GM06990 (cell line): ENCODE measurements around the gene EPB41L4A.

Experiments used
- DNase-seq: peaks from one replicate; pipeline ENCODE4 v3.0.0-alpha.2; 2011; ENCODE audit not compliant: insufficient read length; ENCODE audit errors: extremely low read depth
- H3K27me3 ChIP-seq: replicated peaks from 2 replicates; pipeline ENCODE4 v1.6.0; 2011; ENCODE audit warnings: low read length; ENCODE audit not compliant: control insufficient read depth, insufficient read depth
- H3K36me3 ChIP-seq: 2 replicates; pipeline ENCODE4 v1.5.1; 2011; ENCODE audit warnings: low read length; ENCODE audit not compliant: control insufficient read depth, insufficient read depth
- H3K4me3 ChIP-seq: replicated peaks from 2 replicates; pipeline ENCODE4 v1.5.1; 2011; ENCODE audit warnings: low read depth, mild to moderate bottlenecking, control low read depth, low read length
- CTCF ChIP-seq: IDR thresholded peaks from 2 replicates; pipeline ENCODE4 v1.5.1; 2011; ENCODE audit warnings: low read length, control low read depth, mild to moderate bottlenecking, inconsistent platforms; ENCODE audit not compliant: insufficient read depth, poor library complexity, severe bottlenecking

Gene EPB41L4A

GRCh38 chr5:112189391-112189790 is 229.7 kb downstream of the EPB41L4A start:
- no peak for TF ChIP-seq CTCF
- DNase-seq = no peak
- Histone ChIP-seq H3K36me3 (no peaks in the 10 kb centered on the region), H3K27me3 (no peaks in the 10 kb centered on the region), H3K4me3 (no peak overlapping the region)

GRCh38 chr5:112186401-112186990 is 232.6 kb downstream of the EPB41L4A start:
- H3K27me3 ChIP-seq = no peaks in the 10 kb centered on the region

GRCh38 chr5:112183874-112184273 is 235.2 kb downstream of the EPB41L4A start:
- Histone ChIP-seq H3K4me3 (no peak overlapping the region), H3K27me3 (no peaks in the 10 kb centered on the region), H3K36me3 (no peaks in the 10 kb centered on the region)
- TF ChIP-seq CTCF = no peak
- DNase-seq = no peak

More at GRCh38 chr5:112186401-112186990, 232.6 kb downstream of the EPB41L4A start:
- no peaks in the 10 kb centered on the region for H3K36me3 ChIP-seq
- peak; percentile 69 for TF ChIP-seq CTCF
- H3K4me3 ChIP-seq = no peak overlapping the region
- no peak for DNase-seq

GRCh38 chr5:112183103-112183711 is 235.9 kb downstream of the EPB41L4A start:
- Histone ChIP-seq H3K36me3 (no peaks in the 10 kb centered on the region), H3K27me3 (no peaks in the 10 kb centered on the region), H3K4me3 (no peak overlapping the region)
- no peak for DNase-seq
- no peak for TF ChIP-seq CTCF

- Histone ChIP-seq H3K36me3 (no peaks in the 10 kb centered on the region), H3K4me3 (no peak overlapping the region), H3K27me3 (no peaks in the 10 kb centered on the region)
- no peak for DNase-seq
- no peak for TF ChIP-seq CTCF
These were observed 239.8 kb downstream of the EPB41L4A start for GRCh38 chr5:112179290-112179689.
